NK-92 (cell line): ENCODE measurements around the gene GLYATL3.

Source experiments
- DNase-seq: peaks from one replicate; lab custom pipeline; 2025; ENCODE audit not compliant: unreplicated experiment; lab: John Stamatoyannopoulos, UW

Gene GLYATL3

DNA sequence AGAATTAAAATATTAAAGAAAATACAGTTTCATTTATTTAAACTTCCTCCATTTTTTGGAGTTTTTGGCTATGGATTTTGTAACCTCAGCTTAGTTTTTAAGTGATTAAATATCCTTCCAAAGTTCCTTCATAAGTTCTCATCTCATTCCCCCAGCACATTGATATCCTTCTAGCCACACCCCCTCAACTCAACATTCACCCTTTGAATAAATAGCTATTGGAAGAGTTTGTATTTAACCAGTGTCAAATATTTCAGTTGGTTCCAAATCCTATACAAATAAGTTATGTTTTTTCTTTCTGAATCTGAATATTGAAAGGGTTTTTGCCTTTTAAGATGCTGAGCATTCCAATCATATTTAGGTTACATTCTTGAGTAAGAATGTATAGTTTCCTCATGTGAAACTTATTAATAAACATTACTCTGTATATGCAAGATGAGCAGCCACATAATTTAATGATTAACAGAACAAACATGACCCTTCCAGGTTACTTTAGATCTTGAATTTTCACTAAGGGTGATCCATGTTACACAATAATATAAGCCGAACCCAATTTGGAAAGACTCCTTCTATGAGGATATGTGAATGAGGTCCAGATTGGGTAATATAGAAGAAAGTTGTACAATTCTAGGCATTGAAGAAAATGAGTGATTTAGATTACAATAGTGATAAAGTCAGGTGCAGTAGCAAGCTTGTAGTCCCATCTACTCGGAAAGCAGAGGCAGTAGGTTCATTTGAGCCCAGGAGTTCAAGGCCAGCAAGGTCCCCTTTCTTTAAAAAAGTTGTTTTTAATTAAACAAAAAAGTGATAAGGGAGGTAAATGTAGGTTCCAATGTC lies 13.6 kb downstream of the GLYATL3 start:
- DNase-seq: no peak

GRCh38 chr6:49514571-49515484 lies 15.1 kb downstream of the GLYATL3 start:
- DNase-seq: no peak

GRCh38 chr6:49515485-49516146 lies 15.9 kb downstream of the GLYATL3 start:
- DNase-seq: no peak

DNA sequence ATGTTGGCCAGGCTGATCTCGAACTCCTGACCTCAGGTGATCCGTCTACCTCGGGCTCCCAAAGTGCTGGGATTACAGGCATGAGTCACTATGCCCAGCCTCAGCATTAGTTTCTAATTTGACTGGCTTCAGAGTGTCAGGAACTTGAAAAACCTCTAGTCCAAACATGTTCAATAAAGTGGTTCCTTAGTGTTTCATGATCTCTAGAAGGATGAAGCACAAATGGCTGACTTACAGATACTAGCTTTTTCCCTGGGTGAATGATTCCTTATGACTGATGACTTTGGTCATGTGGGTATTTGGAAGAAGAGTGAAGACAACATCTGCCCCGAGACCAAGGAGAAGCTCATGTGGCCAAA lies 16.4 kb downstream of the GLYATL3 start:
- no peak for DNase-seq

- no peak for DNase-seq
Measured at GRCh38 chr6:49517919-49518318, 18.2 kb downstream of the GLYATL3 start.

DNA sequence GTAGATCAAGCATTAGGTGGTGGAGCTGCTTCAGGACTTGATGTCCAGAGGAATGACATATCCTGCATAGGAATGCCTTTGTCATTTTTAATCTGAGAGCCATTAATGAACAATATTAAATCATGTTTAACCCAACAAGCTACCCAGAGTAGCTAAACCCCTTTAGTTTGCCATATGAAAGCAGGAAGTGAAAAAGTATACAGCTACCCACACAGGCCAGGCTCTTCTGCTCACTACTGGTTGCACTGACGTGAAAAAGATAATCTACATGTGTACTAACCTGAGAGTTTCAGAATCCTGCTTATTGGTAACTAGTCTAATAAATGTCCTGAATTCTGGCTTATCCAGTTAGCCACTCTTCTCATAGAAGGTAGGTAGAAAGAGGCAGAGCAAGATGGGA lies 19.9 kb downstream of the GLYATL3 start:
- no peak for DNase-seq

- no peak for DNase-seq
Measured at GRCh38 chr6:49522710-49523593, 23.2 kb downstream of the GLYATL3 start.

DNA sequence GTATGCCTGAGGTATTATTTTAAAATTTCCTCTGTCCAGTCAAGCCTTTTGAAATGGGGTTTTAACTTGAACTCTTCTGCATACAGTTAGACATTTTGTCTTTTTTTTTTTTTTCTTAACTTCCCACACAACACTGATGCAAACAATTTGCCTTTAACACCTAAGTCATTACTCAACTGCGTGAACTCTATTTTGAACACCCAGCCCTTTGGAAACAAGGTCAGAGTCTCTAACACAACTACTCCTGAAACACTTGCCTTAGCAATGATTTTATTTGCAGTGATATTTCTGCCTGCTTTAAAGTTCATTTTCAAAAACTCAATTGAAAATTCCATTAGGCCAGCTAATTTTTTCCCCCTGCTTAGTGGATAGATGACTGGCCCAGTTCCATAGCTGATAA lies 24.2 kb downstream of the GLYATL3 start:
- DNase-seq: no peak

- no peak for DNase-seq
Measured at GRCh38 chr6:49524541-49524940, 24.8 kb downstream of the GLYATL3 start.

GRCh38 chr6:49526598-49526997 lies 26.9 kb downstream of the GLYATL3 start:
- no peak for DNase-seq

- no peak for DNase-seq
Measured at GRCh38 chr6:49527320-49527719, 27.6 kb downstream of the GLYATL3 start.

GRCh38 chr6:49528571-49528970 lies 28.8 kb downstream of the GLYATL3 start:
- DNase-seq: no peak

- no peak for DNase-seq
Measured at GRCh38 chr6:49530141-49530776, 30.5 kb downstream of the GLYATL3 start.

DNA sequence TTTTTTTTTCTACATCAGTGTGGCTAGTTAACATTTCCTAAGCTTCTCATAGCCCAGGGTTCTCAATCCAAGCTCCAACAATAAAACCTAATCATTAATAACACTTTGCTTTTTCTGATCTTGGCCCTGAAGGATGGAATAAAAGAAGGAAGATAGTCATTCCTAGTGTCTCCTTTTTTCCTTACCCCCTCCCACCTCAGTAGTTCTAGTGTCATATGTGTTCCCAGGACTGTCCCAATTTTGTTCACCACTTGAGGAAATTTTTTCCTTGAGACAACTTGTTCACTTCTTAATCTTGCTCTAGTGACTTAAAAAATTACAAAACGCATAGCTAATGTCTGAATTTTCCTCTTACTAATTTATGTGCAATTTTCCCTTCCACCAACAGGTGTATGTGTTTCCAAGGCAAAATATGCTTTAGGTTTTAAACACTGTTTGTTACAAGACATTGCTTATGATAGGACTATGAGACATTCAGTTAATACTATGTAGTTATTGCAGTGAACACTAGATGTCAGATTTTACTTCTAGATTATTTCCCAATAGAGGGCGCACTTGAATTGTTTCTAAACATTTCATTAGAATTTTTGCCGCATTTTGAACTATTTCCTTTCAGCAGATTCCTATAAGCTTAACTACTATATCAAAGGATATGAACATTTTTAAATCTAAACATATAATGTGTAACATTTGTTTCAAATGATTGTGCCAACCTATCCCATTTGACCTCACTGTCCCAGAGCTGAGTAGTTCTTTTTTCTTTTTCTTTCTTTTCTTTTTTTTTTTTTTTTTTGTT lies 32.2 kb downstream of the GLYATL3 start:
- no peak for DNase-seq

DNA sequence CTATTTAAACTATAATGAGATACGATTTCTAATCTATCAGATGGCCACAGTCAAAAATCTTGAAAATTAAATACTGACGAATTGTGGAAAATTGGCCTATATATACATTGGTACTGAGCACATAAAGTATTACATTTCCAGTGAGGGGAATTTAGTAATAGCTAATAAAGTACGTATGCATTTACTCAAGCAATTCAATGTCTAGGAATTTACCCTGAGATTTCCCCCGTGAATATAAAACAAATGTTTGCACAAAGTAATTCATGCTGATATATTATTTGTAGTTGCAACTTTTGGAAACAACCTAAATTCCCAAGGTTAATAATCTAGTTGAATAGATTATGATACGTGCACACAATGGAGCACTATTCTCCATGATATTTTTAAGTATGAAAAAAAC lies 36.1 kb downstream of the GLYATL3 start:
- no peak for DNase-seq

GRCh38 chr6:49539102-49539501 lies 39.4 kb downstream of the GLYATL3 start:
- DNase-seq: no peak

GRCh38 chr6:49540614-49541013 lies 40.9 kb downstream of the GLYATL3 start:
- DNase-seq: no peak

DNA sequence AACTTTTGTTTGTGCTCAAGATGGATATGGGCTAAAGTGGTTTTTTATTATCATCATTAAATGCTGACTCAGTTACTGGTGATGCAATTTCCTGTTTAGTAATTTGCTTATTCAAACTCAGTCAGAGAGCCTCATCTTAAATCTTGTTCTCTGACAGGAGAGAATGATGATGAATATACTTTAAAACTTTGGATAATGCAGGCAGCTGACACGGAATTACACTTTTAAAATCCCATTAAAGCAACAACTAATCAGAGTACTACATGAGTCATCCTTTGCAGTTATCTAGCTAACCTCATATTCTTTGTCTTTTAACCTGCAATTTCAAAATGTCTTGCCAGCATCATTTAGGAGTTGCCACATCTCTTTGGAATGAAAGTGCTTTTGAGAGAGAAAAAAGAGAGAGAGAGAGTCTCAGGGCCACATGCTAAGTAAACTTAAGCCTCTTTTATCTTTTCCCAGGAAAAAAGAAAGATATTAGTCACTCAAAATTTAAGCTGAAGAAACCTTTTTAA lies 41.5 kb downstream of the GLYATL3 start:
- DNase-seq: no peak

DNA sequence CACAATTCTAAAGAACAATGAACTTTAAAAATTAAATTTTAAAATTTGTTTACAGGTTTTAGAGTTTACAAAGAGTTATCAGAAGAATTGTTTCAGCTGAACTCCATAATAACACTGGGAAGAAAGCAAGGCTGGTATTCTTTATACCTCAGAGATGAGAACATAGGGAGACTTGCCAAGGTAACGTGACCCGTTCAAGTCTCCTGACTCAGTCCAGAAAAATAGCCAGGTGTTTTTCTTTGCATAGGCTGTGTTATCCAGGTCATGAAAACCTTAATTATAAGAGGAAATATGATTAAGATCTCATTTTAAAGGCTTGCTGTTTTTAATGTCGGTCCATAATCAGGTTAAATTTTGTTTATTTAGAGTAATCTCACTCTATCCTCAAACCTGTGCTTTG lies 42.2 kb downstream of the GLYATL3 start:
- no peak for DNase-seq
